A673 (cell line): ENCODE results near the gene EEFSEC. TPM values are rescaled to one million over a fixed set of nuclear protein-coding genes. Genes with fewer than 3 reads are reported as not detected.

Experiments used
- BruUV-seq: library from RNA; stranded (reverse); fragments of 400-500 nt; replicated peaks from 2 replicates; lab custom pipeline; 2021; lab: Mats Ljungman, UMichigan
- CTCF ChIA-PET: fragments of 300-600 bp; sonication (Branson Sonifier 250); formaldehyde crosslinking; loops from one replicate; lab custom pipeline; 2022; ENCODE audit warnings: antibody characterized with exemption; lab: Charles Lee
- POLR2A ChIA-PET: fragments of 300-600 bp; sonication (Branson Sonifier 250); formaldehyde crosslinking; loops from one replicate; lab custom pipeline; 2022; ENCODE audit warnings: antibody characterized with exemption; ENCODE audit not compliant: low non-redundant PET; lab: Charles Lee
- DNase-seq: peaks from one replicate; pipeline ENCODE4 v3.0.0-alpha.2; 2015; ENCODE audit warnings: low spot score
- H3K27ac ChIP-seq: fragments of 200-600 bp; sonication (generic); 2 replicates; pipeline ENCODE4 v1.5.1; 2016; ENCODE audit warnings: mixed run types, low read depth, mild to moderate bottlenecking, mixed read lengths, antibody characterized with exemption, low read length; ENCODE audit not compliant: poor library complexity, severe bottlenecking
- H3K27me3 ChIP-seq: fragments of 200-600 bp; sonication (generic); replicated peaks from 2 replicates; pipeline ENCODE4 v1.6.1; 2017; ENCODE audit warnings: mixed run types, low read depth, mild to moderate bottlenecking, mixed read lengths, antibody characterized with exemption, low read length; ENCODE audit not compliant: insufficient read depth, poor library complexity
- H3K36me3 ChIP-seq: fragments of 200-600 bp; sonication (generic); 2 replicates; pipeline ENCODE4 v1.6.1; 2016; ENCODE audit warnings: mixed run types, mild to moderate bottlenecking, mixed read lengths, antibody characterized with exemption, low read length; ENCODE audit not compliant: insufficient read depth, poor library complexity, severe bottlenecking
- H3K4me1 ChIP-seq: fragments of 200-600 bp; sonication (generic); 2 replicates; pipeline ENCODE4 v1.6.1; 2017; ENCODE audit warnings: mixed run types, mild to moderate bottlenecking, mixed read lengths, antibody characterized with exemption, low read length; ENCODE audit not compliant: insufficient read depth, poor library complexity, severe bottlenecking
- H3K4me3 ChIP-seq: fragments of 200-600 bp; sonication (generic); 2 replicates; pipeline ENCODE4 v1.5.1; 2016; ENCODE audit warnings: low read depth, mixed run types, mild to moderate bottlenecking, mixed read lengths, low read length; ENCODE audit not compliant: poor library complexity, severe bottlenecking
- H3K9me3 ChIP-seq: fragments of 200-600 bp; sonication (generic); 2 replicates; pipeline ENCODE4 v1.6.1; 2016; ENCODE audit warnings: mixed run types, low read depth, mild to moderate bottlenecking, mixed read lengths, antibody characterized with exemption, low read length; ENCODE audit not compliant: poor library complexity, severe bottlenecking
- CTCF ChIP-seq: fragments of 300-800, 200-600 bp; sonication (generic); conservative IDR thresholded peaks from 2 replicates; pipeline ENCODE4 v1.5.1; 2017; ENCODE audit warnings: low read depth, mild to moderate bottlenecking, antibody characterized with exemption, low read length, moderate library complexity, mixed read lengths
- EZH2 ChIP-seq: fragments of 200-600 bp; sonication (generic); IDR thresholded peaks from 2 replicates; pipeline ENCODE4 v1.6.1; 2017; ENCODE audit warnings: borderline replicate concordance, low read depth, mild to moderate bottlenecking, mixed read lengths, antibody characterized with exemption, low read length; ENCODE audit not compliant: poor library complexity, severe bottlenecking
- intact Hi-C: fragments of 100-400 bp; cut with micrococcal nuclease; formaldehyde crosslinking; loops from one replicate; pipeline ENCODE4 v1.10.0; 2022; ENCODE audit not compliant: unreplicated experiment
- total RNA-seq: library from RNA; stranded (reverse); gene quantifications from 2 replicates; pipeline ENCODE4 v1.2.3, GENCODE V29; 2021

Gene EEFSEC
- total RNA-seq, 1 experiment from 2014 or later: 19.7 TPM

- Histone ChIP-seq H3K4me3 (no peak overlapping the region), H3K27ac (no peak overlapping the region), H3K9me3 (no peaks in the 10 kb centered on the region), H3K36me3 (no peaks in the 10 kb centered on the region), H3K27me3 (no peaks in the 10 kb centered on the region), H3K4me1 (no peaks in the 10 kb centered on the region)
- ChIA-PET CTCF (no interaction called here), POLR2A (no interaction called here)
- intact Hi-C loops: no loop called here
- no TSS peak for BruUV-seq
- no peak for TF ChIP-seq CTCF
- TF ChIP-seq EZH2: no peak
- no peak for DNase-seq
Observed at GRCh38 chr3:128448491-128448890, 295.2 kb downstream of the EEFSEC start.

GRCh38 chr3:128449111-128449638, 295.9 kb downstream of the EEFSEC start:
- Histone ChIP-seq H3K27me3 (no peaks in the 10 kb centered on the region), H3K4me1 (no peaks in the 10 kb centered on the region), H3K27ac (no peak overlapping the region), H3K9me3 (no peaks in the 10 kb centered on the region), H3K4me3 (no peak overlapping the region), H3K36me3 (no peaks in the 10 kb centered on the region)
- BruUV-seq: no TSS peak
- DNase-seq: no peak
- ChIA-PET CTCF (no interaction called here), POLR2A (no interaction called here)
- intact Hi-C loops: no loop called here
- TF ChIP-seq EZH2 (no peak), CTCF (no peak)

- no peaks in the 10 kb centered on the region for H3K4me1 ChIP-seq
- ChIA-PET CTCF (no interaction called here), POLR2A (no interaction called here)
- H3K9me3 ChIP-seq: no peaks in the 10 kb centered on the region
- H3K36me3 ChIP-seq: no peaks in the 10 kb centered on the region
- H3K27ac ChIP-seq: no peak overlapping the region
- DNase-seq: no peak
- no peak overlapping the region for H3K4me3 ChIP-seq
- no TSS peak for BruUV-seq
- intact Hi-C loops: no loop called here
- TF ChIP-seq CTCF (no peak), EZH2 (no peak)
- H3K27me3 ChIP-seq: no peaks in the 10 kb centered on the region
Observed at GRCh38 chr3:128452120-128452519, 298.8 kb downstream of the EEFSEC start.
